NCI-H774 (cell line): Measurements from ENCODE around the gene GAB2.

Experiments
- DNase-seq: peaks from one replicate; lab custom pipeline; 2025; lab: John Stamatoyannopoulos, UW

Gene GAB2

GRCh38 chr11:78203184-78203583 lies 214.4 kb downstream of the GAB2 start:
- DNase-seq: no peak

GRCh38 chr11:78202733-78203167 lies 214.9 kb downstream of the GAB2 start:
- no peak for DNase-seq

GRCh38 chr11:78201096-78201818 lies 216.4 kb downstream of the GAB2 start:
- DNase-seq: no peak

GRCh38 chr11:78200553-78200952 lies 217.1 kb downstream of the GAB2 start:
- no peak for DNase-seq

GRCh38 chr11:78200061-78200460 lies 217.6 kb downstream of the GAB2 start:
- no peak for DNase-seq

GRCh38 chr11:78199653-78200015 lies 218.0 kb downstream of the GAB2 start:
- DNase-seq: no peak

- DNase-seq: no peak
Observed at GRCh38 chr11:78199015-78199652, 218.5 kb downstream of the GAB2 start.

- no peak for DNase-seq
Observed at GRCh38 chr11:78197816-78198215, 219.8 kb downstream of the GAB2 start.

- DNase-seq: no peak
Observed at GRCh38 chr11:78196661-78197091, 220.9 kb downstream of the GAB2 start.

- DNase-seq: no peak
Observed at GRCh38 chr11:78195917-78196560, 221.6 kb downstream of the GAB2 start.

- DNase-seq: no peak
Observed at GRCh38 chr11:78194490-78194889, 223.1 kb downstream of the GAB2 start.

- DNase-seq: no peak
Observed at GRCh38 chr11:78193806-78194205, 223.8 kb downstream of the GAB2 start.

- no peak for DNase-seq
Observed at GRCh38 chr11:78192911-78193351, 224.7 kb downstream of the GAB2 start.

GRCh38 chr11:78192223-78192719 lies 225.3 kb downstream of the GAB2 start:
- DNase-seq: no peak

GRCh38 chr11:78190871-78191538 lies 226.6 kb downstream of the GAB2 start:
- DNase-seq: no peak

GRCh38 chr11:78190374-78190773 lies 227.2 kb downstream of the GAB2 start:
- DNase-seq: no peak

GRCh38 chr11:78189851-78190250 lies 227.8 kb downstream of the GAB2 start:
- no peak for DNase-seq

GRCh38 chr11:78189174-78189724 lies 228.4 kb downstream of the GAB2 start:
- no peak for DNase-seq

GRCh38 chr11:78188286-78189173 lies 229.1 kb downstream of the GAB2 start, which contains the start of the genes KCTD21 and USP35:
Gene KCTD21, minus strand, starts transcription at chr11:78188626. Its CDS starts 14,072 bp downstream, at chr11:78174554.
Gene USP35, plus strand, starts transcription at chr11:78188919. Its CDS starts 7,327 bp downstream, at chr11:78196246.
- peak; percentile 98 for DNase-seq

- no peak for DNase-seq
Observed at GRCh38 chr11:78187366-78188285, 230.0 kb downstream of the GAB2 start.
